ENCODE results near the gene PLXNA4. TPM values are rescaled to one million over a fixed set of nuclear protein-coding genes. Genes with fewer than 3 reads are reported as not detected.

PLXNA4 gene
- total RNA-seq, 1 experiment from 2014 or later: 1.0 TPM

GRCh38 chr7:132251327-132251659 is 325.0 kb downstream of the PLXNA4 start:
- Histone ChIP-seq H3K27ac (no peak overlapping the region), H3K36me3 (ENCODE audit: low read depth) (no peaks in the 10 kb centered on the region), H3K4me1 (replicated peaks; ENCODE audit: insufficient read depth) (no peaks in the 10 kb centered on the region), H3K79me2 (ENCODE audit: low read depth) (no peaks in the 10 kb centered on the region), H3K27me3 (ENCODE audit: insufficient read depth, low read depth) (peaks cover 73% of the 10 kb centered on the region), H4K20me1 (ENCODE audit: insufficient read depth) (no peaks in the 10 kb centered on the region), H3K4me2 (no peak overlapping the region; the same call in 1 of the 2 replicates), H3K9me2 (ENCODE audit: insufficient read depth) (no peaks in the 10 kb centered on the region), H2AFZ (no peak overlapping the region), H3K9me3 (ENCODE audit: insufficient read depth, low read depth) (no peaks in the 10 kb centered on the region), H3K4me3 (no peak overlapping the region), H3F3A (ENCODE audit: insufficient read depth, low read depth) (no peaks in the 10 kb centered on the region)
- TF ChIP-seq EZH2 (IDR thresholded peaks at IDR 0.05; ENCODE audit: low read depth) (no peak), CTCF (conservative IDR thresholded peaks at IDR 0.05) (no peak)
- POLR2A ChIA-PET (ENCODE audit: unreplicated experiment): no interaction called here
- no TSS peak for BruUV-seq (replicated peaks)
- peak; percentile 59 to 76 for DNase-seq
- intact Hi-C loops (cut with micrococcal nuclease; ENCODE audit: unreplicated experiment): loop anchor here (10.0 kb wide), 1 partner anchor 396 kb away; no protein-coding TSS in a partner anchor
- CTCF ChIA-PET: interaction anchor here (0.7 kb wide), 1 partner anchor 1353 kb away, joined by 9 read pairs; no protein-coding TSS in a partner anchor

- no peak overlapping the region; the same call in 1 of the 2 replicates for H3K4me2 ChIP-seq
Measured at GRCh38 chr7:132250480-132251326, 325.6 kb downstream of the PLXNA4 start.

More at GRCh38 chr7:132250480-132251326, 325.6 kb downstream of the PLXNA4 start:
- ChIA-PET CTCF (interaction anchor here (0.7 kb wide), 1 partner anchor 1081 kb away, joined by 3 read pairs; no protein-coding TSS in a partner anchor), POLR2A (ENCODE audit: unreplicated experiment) (no interaction called here)
- Histone ChIP-seq H3K4me3 (no peak overlapping the region), H3K36me3 (ENCODE audit: low read depth) (no peaks in the 10 kb centered on the region), H4K20me1 (ENCODE audit: insufficient read depth) (no peaks in the 10 kb centered on the region), H3K27ac (no peak overlapping the region), H2AFZ (no peak overlapping the region), H3K9me3 (ENCODE audit: insufficient read depth, low read depth) (no peaks in the 10 kb centered on the region), H3F3A (ENCODE audit: insufficient read depth, low read depth) (no peaks in the 10 kb centered on the region), H3K27me3 (ENCODE audit: insufficient read depth, low read depth) (peaks cover 67% of the 10 kb centered on the region), H3K9me2 (ENCODE audit: insufficient read depth) (no peaks in the 10 kb centered on the region), H3K79me2 (ENCODE audit: low read depth) (no peaks in the 10 kb centered on the region), H3K4me1 (replicated peaks; ENCODE audit: insufficient read depth) (no peaks in the 10 kb centered on the region)
- no peak for TF ChIP-seq EZH2 (IDR thresholded peaks at IDR 0.05; ENCODE audit: low read depth)
- no peak for TF ChIP-seq CTCF (conservative IDR thresholded peaks at IDR 0.05)
- no TSS peak for BruUV-seq (replicated peaks)
- intact Hi-C loops (cut with micrococcal nuclease; ENCODE audit: unreplicated experiment): loop anchor here (10.0 kb wide), 1 partner anchor 396 kb away; no protein-coding TSS in a partner anchor
- no peak for DNase-seq

Measured in PC-9 (cell line).